H1 (cell line): ENCODE results near the gene ADCY7. TPM values are rescaled to one million over a fixed set of nuclear protein-coding genes. Genes with fewer than 3 reads are reported as not detected.

Experiments used
- CTCF ChIA-PET: fragments of 300-600 bp; sonication (Branson Sonifier 250); formaldehyde crosslinking; loops from one replicate; lab custom pipeline; 2021; ENCODE audit not compliant: partially characterized antibody; lab: Charles Lee
- POLR2A ChIA-PET: fragments of 300-600 bp; sonication (Branson Sonifier 250); formaldehyde crosslinking; loops from one replicate; lab custom pipeline; 2021; ENCODE audit warnings: inconsistent platforms; ENCODE audit not compliant: partially characterized antibody; lab: Charles Lee
- DNase-seq, 2 experiments: peaks; one replicate each; pipeline versions ENCODE4 v3.0.0 to v3.0.0-alpha.2; 2010 to 2022; ENCODE audit warnings: low spot score in 2 of 2, low read depth in 1 of 2, mixed read lengths in 1 of 2
- FAIRE-seq: peaks from 2 replicates; lab custom pipeline; 2011; peaks lifted over from hg19 to GRCh38; lab: Jason Lieb, UNC
- H2AFZ ChIP-seq: 2 replicates; pipeline ENCODE4 v1.8.1; 2012; ENCODE audit warnings: low read length, inconsistent platforms
- H2AK5ac ChIP-seq: 2 replicates; pipeline ENCODE4 v1.6.1; 2013; ENCODE audit warnings: low read depth, low read length
- H2BK120ac ChIP-seq: replicated peaks from 2 replicates; pipeline ENCODE3; 2013; ENCODE audit warnings: low read depth, low read length, inconsistent platforms
- H2BK12ac ChIP-seq: 2 replicates; pipeline ENCODE4 v1.6.1; 2013; ENCODE audit warnings: low read depth, low read length
- H2BK15ac ChIP-seq: 2 replicates; pipeline ENCODE4 v1.6.1; 2013; ENCODE audit warnings: low read length
- H2BK20ac ChIP-seq: 2 replicates; pipeline ENCODE4 v1.6.1; 2013; ENCODE audit warnings: low read length
- H2BK5ac ChIP-seq: 2 replicates; pipeline ENCODE4 v1.6.1; 2013; ENCODE audit warnings: low read depth, low read length
- H3K14ac ChIP-seq: 2 replicates; pipeline ENCODE4 v1.6.1; 2013; ENCODE audit warnings: inconsistent platforms; ENCODE audit not compliant: insufficient read length
- H3K18ac ChIP-seq: 2 replicates; pipeline ENCODE4 v1.6.1; 2013; ENCODE audit warnings: low read length; ENCODE audit errors: extremely low read depth
- H3K23ac ChIP-seq: 2 replicates; pipeline ENCODE4 v1.6.1; 2013; ENCODE audit warnings: inconsistent platforms; ENCODE audit not compliant: insufficient read length
- H3K23me2 ChIP-seq: 2 replicates; pipeline ENCODE4 v1.6.1; 2013; ENCODE audit warnings: low read depth, low read length
- H3K27ac ChIP-seq: 2 replicates; pipeline ENCODE4 v1.6.1; 2011; ENCODE audit warnings: low read depth, low read length, inconsistent platforms
- H3K27me3 ChIP-seq, 4 experiments: replicated peaks in 1 of 4; 1 replicate in 1 of 4; 2 replicates in 3 of 4; pipeline versions ENCODE4 v1.6.1 to v1.8.1; 2011 to 2013; ENCODE audit warnings: low read length in 3 of 4, mild to moderate bottlenecking in 3 of 4, inconsistent platforms in 2 of 4, mixed read lengths in 2 of 4, moderate library complexity in 1 of 4; ENCODE audit not compliant: control insufficient read depth in 3 of 4, insufficient read depth in 3 of 4; ENCODE audit errors: extremely low read depth in 1 of 4
- H3K36me3 ChIP-seq, 4 experiments: 2 replicates each; pipeline versions ENCODE4 v1.6.1 to v1.8.1; 2011 to 2013; ENCODE audit warnings: mild to moderate bottlenecking in 4 of 4, low read length in 3 of 4, moderate library complexity in 2 of 4, control low read depth in 1 of 4, inconsistent platforms in 1 of 4; ENCODE audit not compliant: insufficient read depth in 4 of 4, control insufficient read depth in 2 of 4
- H3K4ac ChIP-seq: replicated peaks from 2 replicates; pipeline ENCODE3; 2013; ENCODE audit warnings: low read length, low read depth, mixed read lengths, inconsistent platforms; ENCODE audit not compliant: insufficient read length
- H3K4me1 ChIP-seq, 4 experiments: replicated peaks in 1 of 4; 1 replicate in 1 of 4; 2 replicates in 3 of 4; pipeline versions ENCODE4 v1.6.1 to v1.8.1; 2011 to 2013; ENCODE audit warnings: low read length in 3 of 4, inconsistent platforms in 2 of 4, mixed read lengths in 1 of 4; ENCODE audit not compliant: insufficient read depth in 4 of 4, control insufficient read depth in 3 of 4
- H3K4me2 ChIP-seq, 2 experiments: 2 replicates each; pipeline versions ENCODE4 v1.6.1 to v1.8.1; 2011 to 2013; ENCODE audit warnings: low read depth in 2 of 2, low read length in 2 of 2, control low read depth in 1 of 2, inconsistent platforms in 1 of 2, mild to moderate bottlenecking in 1 of 2; ENCODE audit not compliant: insufficient read depth in 1 of 2
- H3K4me3 ChIP-seq, 4 experiments: fragments of 200-600, 300-600 bp in 1 of 4; sonication (generic), shearing (Covaris generic), sonication (Bioruptor Twin) in 1 of 4; 2 replicates each; pipeline versions ENCODE4 v1.5.1 to v1.8.1; 2011 to 2016; ENCODE audit warnings: low read length in 4 of 4, low read depth in 3 of 4, control low read depth in 2 of 4, inconsistent platforms in 2 of 4, mild to moderate bottlenecking in 2 of 4, mixed read lengths in 1 of 4, moderate library complexity in 1 of 4; ENCODE audit not compliant: insufficient read depth in 2 of 4; ENCODE audit errors: extremely low read depth in 1 of 4
- H3K56ac ChIP-seq: replicated peaks from 2 replicates; pipeline ENCODE3; 2013; ENCODE audit warnings: low read depth, mild to moderate bottlenecking, mixed read lengths, low read length, inconsistent platforms; ENCODE audit not compliant: insufficient read length
- H3K79me1 ChIP-seq: 2 replicates; pipeline ENCODE4 v1.6.1; 2013; ENCODE audit warnings: low read depth, low read length, control low read depth
- H3K79me2 ChIP-seq, 2 experiments: 2 replicates each; pipeline versions ENCODE4 v1.6.1 to v1.8.1; 2012 to 2013; ENCODE audit warnings: low read length in 2 of 2, mild to moderate bottlenecking in 2 of 2, inconsistent platforms in 1 of 2; ENCODE audit not compliant: insufficient read depth in 2 of 2, control insufficient read depth in 1 of 2
- H3K9ac ChIP-seq, 4 experiments: replicated peaks in 1 of 4; 1 replicate in 1 of 4; 2 replicates in 3 of 4; pipeline versions ENCODE4 v1.6.1 to v1.8.1; 2011 to 2013; ENCODE audit warnings: low read depth in 3 of 4, low read length in 3 of 4, control low read depth in 2 of 4, mild to moderate bottlenecking in 2 of 4, moderate library complexity in 2 of 4, inconsistent platforms in 1 of 4; ENCODE audit errors: extremely low read depth in 1 of 4
- H3K9me3 ChIP-seq, 2 experiments: 2 replicates each; pipeline versions ENCODE4 v1.6.1 to v1.8.1; 2012 to 2013; ENCODE audit warnings: mild to moderate bottlenecking in 2 of 2, moderate library complexity in 2 of 2, control low read depth in 1 of 2, inconsistent platforms in 1 of 2, low read depth in 1 of 2, low read length in 1 of 2, mixed read lengths in 1 of 2; ENCODE audit not compliant: insufficient read depth in 2 of 2
- H4K20me1 ChIP-seq, 2 experiments: replicated peaks in 1 of 2; 2 replicates each; pipeline versions ENCODE3 to v1.8.1; 2011 to 2013; ENCODE audit warnings: inconsistent platforms in 2 of 2, low read length in 2 of 2, mild to moderate bottlenecking in 1 of 2; ENCODE audit not compliant: insufficient read depth in 2 of 2, control insufficient read depth in 1 of 2
- H4K5ac ChIP-seq: 2 replicates; pipeline ENCODE4 v1.6.1; 2013; ENCODE audit warnings: low read length, low read depth, mixed read lengths, inconsistent platforms; ENCODE audit not compliant: insufficient read length
- H4K8ac ChIP-seq: 2 replicates; pipeline ENCODE4 v1.8.0; 2013; ENCODE audit warnings: mild to moderate bottlenecking, moderate library complexity, low read length, inconsistent platforms; ENCODE audit not compliant: insufficient read depth; ENCODE audit errors: extremely low read depth
- H4K91ac ChIP-seq: replicated peaks from 2 replicates; pipeline ENCODE3; 2013; ENCODE audit warnings: low read length, mixed read lengths, inconsistent platforms; ENCODE audit not compliant: insufficient read length
- TBP ChIP-seq: IDR thresholded peaks from 2 replicates; pipeline ENCODE4 v1.6.1; 2011; ENCODE audit warnings: low read depth, low read length, improper control_type of control experiment
- WGBS, 2 experiments: shearing (Covaris generic) in 1 of 2; methylation state at CpG; one replicate each; pipeline versions ENCODE4 v1.1.6 to v1.1.7; 2013 to 2015; ENCODE audit warnings: low lambda C conversion rate in 2 of 2, mixed read lengths in 2 of 2, inconsistent platforms in 1 of 2, low coverage in 1 of 2, missing lambda C conversion rate in 1 of 2; ENCODE audit not compliant: insufficient replicate concordance in 2 of 2, insufficient coverage in 1 of 2, insufficient read length in 1 of 2; ENCODE audit errors: extremely low coverage in 1 of 2, missing lambda C conversion rate in 1 of 2; 5-methylcytosine and 5-hydroxymethylcytosine counted together
- polyA plus RNA-seq, 7 experiments: library from polyadenylated mRNA; depleted of rRNA in 3 of 7; stranded (reverse) in 5 of 7; unstranded in 2 of 7; fragments of >200 nt in 5 of 7; fragments of 200-250 nt in 2 of 7; gene quantifications; 1 replicate in 5 of 7; 2 replicates in 1 of 7; 4 replicates in 1 of 7; pipeline versions ENCODE4 v1.2.1 to v1.2.3, GENCODE V29; 2011 to 2013; ENCODE audit warnings: missing spikeins in 2 of 7, mixed read lengths in 2 of 7
- total RNA-seq: library from RNA; stranded (reverse); fragmentation: NEBNext Ultra II Directional; extraction: Animal tissue kit (Norgen Biotek cat#: 25700); gene quantifications from 2 replicates; pipeline ENCODE4 v1.2.1, GENCODE V29; 2021

ADCY7 gene
- total and polyA plus RNA-seq, 2 of the 8 experiments (the other 6 are each of a cell fraction or from before 2014, with no cell fraction given): 2.4 to 5.1 TPM

GRCh38 chr16:50227665-50228064 is 38.7 kb upstream of the ADCY7 start:
- H3K56ac ChIP-seq: no peak overlapping the region
- no peak overlapping the region for H2BK120ac ChIP-seq
- no peaks in the 10 kb centered on the region for H3K4me1 ChIP-seq
- H4K20me1 ChIP-seq: no peaks in the 10 kb centered on the region
- H4K5ac ChIP-seq: no peak overlapping the region
- no peak overlapping the region for H3K4me3 ChIP-seq
- FAIRE-seq: no peak
- H3K18ac ChIP-seq: no peak overlapping the region
- H3K36me3 ChIP-seq: peaks cover 0 to 17% (median 9%) of the 10 kb centered on the region in 4 experiments; a peak in 4 of 8 replicates
- no peak overlapping the region for H3K4me2 ChIP-seq
- no peak overlapping the region for H2BK20ac ChIP-seq
- H3K4ac ChIP-seq: no peak overlapping the region
- H4K8ac ChIP-seq: no peak overlapping the region
- H3K79me2 ChIP-seq: no peaks in the 10 kb centered on the region
- H4K91ac ChIP-seq: no peak overlapping the region
- no peaks in the 10 kb centered on the region for H3K23me2 ChIP-seq
- no peaks in the 10 kb centered on the region for H3K9me3 ChIP-seq
- ChIA-PET POLR2A (no interaction called here), CTCF (interaction anchor here (0.6 kb wide), 1 partner anchor 21 kb away, joined by 3 read pairs; no protein-coding TSS in a partner anchor)
- no peak overlapping the region for H3K14ac ChIP-seq
- H3K79me1 ChIP-seq: no peaks in the 10 kb centered on the region
- no peak overlapping the region for H3K27ac ChIP-seq
- DNase-seq: no peak
- no peak overlapping the region for H2BK15ac ChIP-seq
- H2BK12ac ChIP-seq: no peak overlapping the region
- no peak for TF ChIP-seq TBP
- no peak overlapping the region for H3K9ac ChIP-seq
- no peak overlapping the region for H2AFZ ChIP-seq
- H3K23ac ChIP-seq: no peak overlapping the region
- H2AK5ac ChIP-seq: no peak overlapping the region
- no peak overlapping the region for H2BK5ac ChIP-seq
- WGBS, 2 experiments: 85% methylated on average over 8 of the region's 8 CpGs; no CpG with 5 or more reads in 1 of the 2 experiments
- no peaks in the 10 kb centered on the region for H3K27me3 ChIP-seq
